RWPE2 (cell line): ENCODE data around the gene APOA1.
"Not testable (repeated sequence)": the region's sequence is repeated elsewhere in the genome, so short reads cannot be mapped to it uniquely, and the experiment has no call there.

Experiments used
- ATAC-seq: fragments of 200-7000 bp; cut with Tn5 transposase; 3 replicates; pipeline ENCODE4 v1.9.1; 2021; ENCODE audit warnings: low read depth
- DNase-seq: peaks from one replicate; pipeline ENCODE4 v3.0.0-alpha.2; 2020; ENCODE audit warnings: low spot score
- H3K27ac ChIP-seq: fragments of 450-650 bp; 2 replicates; pipeline ENCODE4 v1.5.1; 2017; ENCODE audit warnings: mild to moderate bottlenecking; ENCODE audit not compliant: poor library complexity, severe bottlenecking
- H3K27me3 ChIP-seq: fragments of 250-450 bp; sonication (Bioruptor Pico); 2 replicates; pipeline ENCODE4 v1.5.1; 2021; ENCODE audit warnings: mild to moderate bottlenecking, moderate library complexity; ENCODE audit not compliant: insufficient read depth, poor library complexity, severe bottlenecking
- H3K36me3 ChIP-seq: fragments of 250-450 bp; sonication (Bioruptor Pico); 2 replicates; pipeline ENCODE4 v1.5.1; 2020; ENCODE audit warnings: low read depth, mild to moderate bottlenecking, moderate library complexity
- H3K4me1 ChIP-seq: fragments of 250-450 bp; sonication (Bioruptor Pico); 2 replicates; pipeline ENCODE4 v1.5.1; 2021; ENCODE audit warnings: mild to moderate bottlenecking, moderate library complexity; ENCODE audit not compliant: insufficient read depth, poor library complexity, severe bottlenecking
- H3K4me3 ChIP-seq: fragments of 250-450 bp; sonication (Bioruptor Pico); 2 replicates; pipeline ENCODE4 v1.5.1; 2021; ENCODE audit warnings: mild to moderate bottlenecking, moderate library complexity; ENCODE audit not compliant: severe bottlenecking
- H3K9me3 ChIP-seq: fragments of 250-450 bp; sonication (Bioruptor Pico); 2 replicates; pipeline ENCODE4 v1.5.1; 2021; ENCODE audit warnings: mild to moderate bottlenecking, moderate library complexity; ENCODE audit not compliant: severe bottlenecking
- TF ChIP-seq, protein P1 (sequence below): fragments of 450-650 bp; IDR thresholded peaks from one replicate; pipeline ENCODE4 v1.5.1; 2017; ENCODE audit warnings: mild to moderate bottlenecking, moderate library complexity; ENCODE audit not compliant: poor library complexity, severe bottlenecking

Gene APOA1

DNA sequence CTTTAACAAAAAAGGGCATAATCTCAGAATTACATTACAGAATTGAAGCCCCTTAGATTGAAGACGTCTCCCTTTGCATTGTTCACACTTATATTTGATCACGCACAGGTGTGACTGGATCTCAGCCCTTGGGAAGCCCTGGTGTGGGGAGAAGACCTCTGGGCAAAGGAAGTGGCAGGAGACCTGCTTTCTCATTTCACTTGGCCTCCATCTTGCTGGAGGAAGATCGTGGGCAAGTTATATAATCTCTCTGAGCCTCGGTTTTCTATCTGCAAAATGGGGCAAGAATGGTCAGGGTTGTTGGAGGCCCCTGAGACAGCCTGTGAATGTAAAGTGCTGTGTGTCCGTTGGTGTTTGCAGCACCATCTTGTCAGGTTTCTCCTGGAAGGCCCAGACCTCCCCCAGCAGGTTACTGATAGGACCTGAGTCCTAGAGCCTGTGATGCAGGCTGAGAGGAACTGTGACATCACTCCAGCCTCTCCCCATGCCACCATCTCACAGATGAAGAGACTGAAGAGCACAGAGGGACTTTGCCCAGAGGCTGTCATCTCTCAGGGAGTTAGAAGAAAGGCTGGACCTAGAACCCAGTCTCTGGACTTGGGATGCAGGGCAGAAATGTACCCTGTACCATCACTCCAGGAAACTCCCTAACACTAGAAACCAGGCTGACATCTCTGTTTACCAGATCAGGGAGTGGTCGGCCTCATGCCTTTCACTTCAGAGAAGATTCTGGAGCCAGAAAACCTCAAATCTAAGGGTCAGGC lies 1.1 kb upstream of the APOA1 start:
- TF ChIP-seq, protein P1, sequence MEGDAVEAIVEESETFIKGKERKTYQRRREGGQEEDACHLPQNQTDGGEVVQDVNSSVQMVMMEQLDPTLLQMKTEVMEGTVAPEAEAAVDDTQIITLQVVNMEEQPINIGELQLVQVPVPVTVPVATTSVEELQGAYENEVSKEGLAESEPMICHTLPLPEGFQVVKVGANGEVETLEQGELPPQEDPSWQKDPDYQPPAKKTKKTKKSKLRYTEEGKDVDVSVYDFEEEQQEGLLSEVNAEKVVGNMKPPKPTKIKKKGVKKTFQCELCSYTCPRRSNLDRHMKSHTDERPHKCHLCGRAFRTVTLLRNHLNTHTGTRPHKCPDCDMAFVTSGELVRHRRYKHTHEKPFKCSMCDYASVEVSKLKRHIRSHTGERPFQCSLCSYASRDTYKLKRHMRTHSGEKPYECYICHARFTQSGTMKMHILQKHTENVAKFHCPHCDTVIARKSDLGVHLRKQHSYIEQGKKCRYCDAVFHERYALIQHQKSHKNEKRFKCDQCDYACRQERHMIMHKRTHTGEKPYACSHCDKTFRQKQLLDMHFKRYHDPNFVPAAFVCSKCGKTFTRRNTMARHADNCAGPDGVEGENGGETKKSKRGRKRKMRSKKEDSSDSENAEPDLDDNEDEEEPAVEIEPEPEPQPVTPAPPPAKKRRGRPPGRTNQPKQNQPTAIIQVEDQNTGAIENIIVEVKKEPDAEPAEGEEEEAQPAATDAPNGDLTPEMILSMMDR, result no peak
- Histone ChIP-seq H3K4me1 (no peaks in the 10 kb centered on the region), H3K4me3 (no peak overlapping the region), H3K27ac (no peak overlapping the region), H3K9me3 (no peaks in the 10 kb centered on the region), H3K36me3 (no peaks in the 10 kb centered on the region), H3K27me3 (no peaks in the 10 kb centered on the region)
- DNase-seq (no peak), ATAC-seq (no peak)

DNA sequence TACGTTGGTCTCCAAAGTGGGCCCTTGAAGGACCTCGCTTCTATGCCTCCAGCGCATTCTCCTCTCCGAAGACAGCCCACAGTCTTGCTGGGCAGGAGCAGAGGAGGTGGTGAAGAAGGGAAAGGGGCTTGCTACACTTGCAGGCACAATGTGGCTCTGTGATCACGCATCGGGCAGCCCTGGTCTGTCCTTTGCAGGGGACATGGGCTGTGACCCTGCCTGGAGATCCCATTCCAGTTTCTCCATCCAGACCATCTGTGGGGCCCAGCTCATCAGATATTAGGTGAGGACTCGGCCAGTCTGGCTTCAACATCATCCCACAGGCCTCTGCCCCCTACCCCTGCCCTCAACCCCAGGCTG lies 810 bp downstream of the APOA1 start:
- no peak overlapping the region for H3K4me3 ChIP-seq
- no peaks in the 10 kb centered on the region for H3K36me3 ChIP-seq
- TF ChIP-seq, protein P1, result no peak
- ATAC-seq, result no peak
- DNase-seq, result no peak
- no peaks in the 10 kb centered on the region for H3K9me3 ChIP-seq
- H3K27me3 ChIP-seq, result no peaks in the 10 kb centered on the region
- H3K27ac ChIP-seq, result no peak overlapping the region
- no peaks in the 10 kb centered on the region for H3K4me1 ChIP-seq

DNA sequence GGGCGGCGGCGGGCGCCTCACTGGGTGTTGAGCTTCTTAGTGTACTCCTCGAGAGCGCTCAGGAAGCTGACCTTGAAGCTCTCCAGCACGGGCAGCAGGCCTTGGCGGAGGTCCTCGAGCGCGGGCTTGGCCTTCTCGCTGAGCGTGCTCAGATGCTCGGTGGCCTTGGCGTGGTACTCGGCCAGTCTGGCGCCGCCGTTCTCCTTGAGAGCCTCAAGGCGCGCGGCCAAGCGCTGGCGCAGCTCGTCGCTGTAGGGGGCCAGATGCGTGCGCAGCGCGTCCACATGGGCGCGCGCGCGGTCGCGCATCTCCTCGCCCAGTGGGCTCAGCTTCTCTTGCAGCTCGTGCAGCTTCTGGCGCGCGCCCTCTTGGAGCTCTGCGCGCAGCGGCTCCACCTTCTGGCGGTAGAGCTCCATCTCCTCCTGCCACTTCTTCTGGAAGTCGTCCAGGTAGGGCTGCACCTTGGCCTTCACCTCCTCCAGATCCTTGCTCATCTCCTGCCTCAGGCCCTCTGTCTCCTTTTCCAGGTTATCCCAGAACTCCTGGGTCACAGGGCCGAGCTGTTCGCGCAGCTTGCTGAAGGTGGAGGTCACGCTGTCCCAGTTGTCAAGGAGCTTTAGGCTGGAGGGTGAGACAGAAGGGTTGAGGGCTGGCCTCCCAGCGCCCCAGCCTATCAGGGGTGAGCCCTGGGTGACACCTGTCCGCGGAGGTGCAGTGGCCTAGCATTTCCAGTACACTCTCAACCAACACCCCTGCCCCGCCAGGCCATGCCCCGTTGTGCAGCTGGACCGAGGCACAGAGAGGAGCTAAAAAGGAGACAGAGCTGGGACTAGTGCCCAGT lies 1.4 kb downstream of the APOA1 start:
- Histone ChIP-seq H3K27ac (no peak overlapping the region), H3K9me3 (no peaks in the 10 kb centered on the region), H3K4me1 (no peaks in the 10 kb centered on the region), H3K27me3 (no peaks in the 10 kb centered on the region), H3K36me3 (no peaks in the 10 kb centered on the region), H3K4me3 (peak overlapping the region; percentile 16)
- DNase-seq (peak; percentile 88), ATAC-seq (peak; percentile 87)
- TF ChIP-seq, protein P1, result peak; percentile 84

GRCh38 chr11:116835042-116835772 lies 2.2 kb downstream of the APOA1 start:
- Histone ChIP-seq H3K9me3 (no peaks in the 10 kb centered on the region), H3K4me3 (peak overlapping the region; percentile 16), H3K36me3 (no peaks in the 10 kb centered on the region), H3K27ac (no peak overlapping the region), H3K27me3 (no peaks in the 10 kb centered on the region), H3K4me1 (no peaks in the 10 kb centered on the region)
- TF ChIP-seq, protein P1, result no peak
- DNase-seq, result no peak
- no peak for ATAC-seq

- not testable (repeated sequence) for H3K4me1 ChIP-seq, H3K27ac ChIP-seq, H3K27me3 ChIP-seq, DNase-seq, H3K36me3 ChIP-seq, H3K4me3 ChIP-seq, ATAC-seq, H3K9me3 ChIP-seq
These were observed 2.8 kb downstream of the APOA1 start for GRCh38 chr11:116834535-116835041.
